Measurements from ENCODE around the gene VPS37B. TPM values are rescaled to one million over a fixed set of nuclear protein-coding genes. Genes with fewer than 3 reads are reported as not detected.

The VPS37B gene
- total RNA-seq, 1 donor from 2014 or later: 83.9 TPM

DNA sequence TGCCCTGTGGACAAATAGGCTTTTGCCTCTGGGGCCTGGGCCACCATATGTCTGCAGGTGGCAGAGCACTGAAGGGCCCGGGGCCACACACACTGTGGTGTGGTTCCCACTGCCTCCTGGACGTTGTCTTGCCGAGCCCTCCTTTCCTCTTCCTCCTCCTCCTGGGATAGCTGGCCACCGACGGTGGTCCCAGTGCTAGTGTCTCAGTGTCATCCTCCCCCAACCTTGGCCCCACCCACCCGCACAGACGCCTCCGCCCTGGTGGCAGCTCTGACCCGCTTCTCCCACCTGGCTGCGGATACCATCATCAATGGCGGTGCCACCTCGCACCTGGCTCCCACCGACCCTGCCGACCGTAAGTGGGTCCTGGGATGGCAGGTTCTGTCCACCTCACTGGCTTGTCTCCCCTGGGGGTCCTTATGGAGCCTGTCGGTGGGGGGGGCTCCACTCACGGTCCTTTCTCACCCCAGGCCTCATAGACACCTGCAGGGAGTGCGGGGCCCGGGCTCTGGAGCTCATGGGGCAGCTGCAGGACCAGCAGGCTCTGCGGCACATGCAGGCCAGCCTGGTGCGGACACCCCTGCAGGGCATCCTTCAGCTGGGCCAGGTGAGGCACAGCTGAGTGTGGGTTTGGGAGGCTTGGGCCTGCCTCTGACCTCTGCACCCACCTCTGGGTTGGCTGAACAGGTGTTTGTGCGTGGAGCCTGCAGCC is 37.2 kb downstream of the VPS37B start:
- DNase-seq (ENCODE audit: low read depth): no peak
- TF ChIP-seq, protein P1, sequence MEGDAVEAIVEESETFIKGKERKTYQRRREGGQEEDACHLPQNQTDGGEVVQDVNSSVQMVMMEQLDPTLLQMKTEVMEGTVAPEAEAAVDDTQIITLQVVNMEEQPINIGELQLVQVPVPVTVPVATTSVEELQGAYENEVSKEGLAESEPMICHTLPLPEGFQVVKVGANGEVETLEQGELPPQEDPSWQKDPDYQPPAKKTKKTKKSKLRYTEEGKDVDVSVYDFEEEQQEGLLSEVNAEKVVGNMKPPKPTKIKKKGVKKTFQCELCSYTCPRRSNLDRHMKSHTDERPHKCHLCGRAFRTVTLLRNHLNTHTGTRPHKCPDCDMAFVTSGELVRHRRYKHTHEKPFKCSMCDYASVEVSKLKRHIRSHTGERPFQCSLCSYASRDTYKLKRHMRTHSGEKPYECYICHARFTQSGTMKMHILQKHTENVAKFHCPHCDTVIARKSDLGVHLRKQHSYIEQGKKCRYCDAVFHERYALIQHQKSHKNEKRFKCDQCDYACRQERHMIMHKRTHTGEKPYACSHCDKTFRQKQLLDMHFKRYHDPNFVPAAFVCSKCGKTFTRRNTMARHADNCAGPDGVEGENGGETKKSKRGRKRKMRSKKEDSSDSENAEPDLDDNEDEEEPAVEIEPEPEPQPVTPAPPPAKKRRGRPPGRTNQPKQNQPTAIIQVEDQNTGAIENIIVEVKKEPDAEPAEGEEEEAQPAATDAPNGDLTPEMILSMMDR (IDR thresholded peaks at IDR 0.05; ENCODE audit: insufficient read depth, low read length, poor library complexity, severe bottlenecking): no peak

DNA sequence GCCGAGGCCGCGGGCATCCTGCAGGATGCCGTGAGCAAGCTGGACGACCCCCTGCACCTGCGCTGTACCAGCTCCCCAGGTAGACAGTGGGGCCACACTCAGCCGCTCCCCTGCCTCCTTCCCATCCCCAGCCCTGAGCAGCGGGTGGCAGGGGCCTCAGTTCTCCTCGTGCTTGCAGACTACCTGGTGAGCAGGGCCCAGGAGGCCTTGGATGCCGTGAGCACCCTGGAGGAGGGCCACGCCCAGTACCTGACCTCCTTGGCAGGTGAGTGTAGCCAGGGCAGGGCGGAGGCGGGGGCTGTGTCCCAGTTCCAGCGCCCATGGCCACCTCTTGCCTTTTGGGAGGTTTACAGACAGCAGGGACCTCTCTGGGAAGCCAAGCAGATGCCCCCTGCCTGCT is 37.8 kb downstream of the VPS37B start:
- TF ChIP-seq, protein P1 (IDR thresholded peaks at IDR 0.05; ENCODE audit: insufficient read depth, low read length, poor library complexity, severe bottlenecking): no peak
- no peak overlapping the region for H3K4me3 ChIP-seq (ENCODE audit: low read depth, low read length)
- H3K36me3 ChIP-seq (ENCODE audit: control insufficient read depth, insufficient read depth, low read length): no peaks in the 10 kb centered on the region
- H3K27me3 ChIP-seq (ENCODE audit: control insufficient read depth, insufficient read depth, low read length): no peaks in the 10 kb centered on the region
- DNase-seq (ENCODE audit: low read depth): no peak

More for the DNA sequence above, 37.2 kb downstream of the VPS37B start:
- no peaks in the 10 kb centered on the region for H3K36me3 ChIP-seq (ENCODE audit: control insufficient read depth, insufficient read depth, low read length)
- H3K27me3 ChIP-seq (ENCODE audit: control insufficient read depth, insufficient read depth, low read length): no peaks in the 10 kb centered on the region
- H3K4me3 ChIP-seq (ENCODE audit: low read depth, low read length): no peak overlapping the region

DNA sequence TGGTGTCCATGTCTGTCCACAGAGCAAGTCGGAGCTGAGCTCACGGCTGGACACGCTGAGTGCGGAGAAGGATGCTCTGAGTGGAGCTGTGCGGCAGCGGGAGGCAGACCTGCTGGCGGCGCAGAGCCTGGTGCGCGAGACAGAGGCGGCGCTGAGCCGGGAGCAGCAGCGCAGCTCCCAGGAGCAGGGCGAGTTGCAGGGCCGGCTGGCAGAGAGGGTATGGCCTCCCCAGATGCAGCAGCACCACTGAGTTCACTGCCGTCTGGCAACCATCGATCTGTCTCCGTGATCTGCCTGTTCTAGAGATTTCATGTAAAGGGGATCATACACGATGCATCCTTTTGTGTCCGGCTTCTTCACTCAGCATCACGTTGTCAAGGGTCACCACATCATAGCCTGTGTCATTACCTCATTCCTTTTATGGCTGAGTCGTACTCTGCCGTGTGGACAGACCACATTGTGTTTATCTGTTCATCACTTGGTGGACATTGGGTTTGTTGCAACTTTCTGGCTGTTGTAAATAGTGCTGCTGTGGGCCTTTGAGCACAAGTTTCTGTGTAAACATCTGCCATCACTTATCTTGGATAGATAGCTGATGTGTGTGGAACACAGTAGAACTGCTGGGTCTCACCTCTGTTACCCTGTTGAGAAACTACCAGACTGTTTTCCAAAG is 38.8 kb downstream of the VPS37B start:
- H3K36me3 ChIP-seq (ENCODE audit: control insufficient read depth, insufficient read depth, low read length): peaks cover 1% of the 10 kb centered on the region
- no peak overlapping the region for H3K4me3 ChIP-seq (ENCODE audit: low read depth, low read length)
- DNase-seq (ENCODE audit: low read depth): no peak
- no peaks in the 10 kb centered on the region for H3K27me3 ChIP-seq (ENCODE audit: control insufficient read depth, insufficient read depth, low read length)
- TF ChIP-seq, protein P1 (IDR thresholded peaks at IDR 0.05; ENCODE audit: insufficient read depth, low read length, poor library complexity, severe bottlenecking): no peak

DNA sequence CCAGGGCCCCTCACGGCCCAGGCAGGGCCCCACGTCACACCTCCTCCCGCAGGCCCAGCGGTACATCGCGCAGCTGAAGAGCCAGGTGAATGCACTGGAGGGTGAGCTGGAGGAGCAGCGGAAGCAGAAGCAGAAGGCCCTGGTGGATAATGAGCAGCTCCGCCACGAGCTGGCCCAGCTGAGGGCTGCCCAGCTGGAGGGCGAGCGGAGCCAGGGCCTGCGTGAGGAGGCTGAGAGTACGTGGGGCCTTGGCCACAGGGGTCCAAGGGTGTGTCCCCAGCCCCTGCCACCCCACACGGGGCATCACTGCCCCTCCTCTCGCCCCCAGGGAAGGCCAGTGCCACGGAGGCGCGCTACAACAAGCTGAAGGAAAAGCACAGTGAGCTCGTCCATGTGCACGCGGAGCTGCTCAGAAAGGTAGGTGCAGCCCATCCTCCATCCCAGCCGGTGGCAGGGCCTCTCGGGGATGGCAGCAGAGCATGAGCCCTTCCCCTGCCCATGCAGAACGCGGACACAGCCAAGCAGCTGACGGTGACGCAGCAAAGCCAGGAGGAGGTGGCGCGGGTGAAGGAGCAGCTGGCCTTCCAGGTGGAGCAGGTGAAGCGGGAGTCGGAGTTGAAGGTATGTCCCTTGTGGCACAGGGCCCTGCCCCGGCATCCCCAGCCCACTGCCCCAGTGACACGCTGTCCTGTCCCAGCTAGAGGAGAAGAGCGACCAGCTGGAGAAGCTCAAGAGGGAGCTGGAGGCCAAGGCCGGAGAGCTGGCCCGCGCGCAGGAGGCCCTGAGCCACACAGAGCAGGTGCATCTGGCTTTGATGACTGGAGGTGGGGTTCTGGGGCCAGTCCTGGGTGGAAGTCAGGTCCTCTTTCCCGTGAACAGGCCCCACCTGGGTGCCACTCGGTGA is 39.7 kb downstream of the VPS37B start:
- peaks cover 1% of the 10 kb centered on the region for H3K36me3 ChIP-seq (ENCODE audit: control insufficient read depth, insufficient read depth, low read length)
- H3K4me3 ChIP-seq (ENCODE audit: low read depth, low read length): no peak overlapping the region
- DNase-seq (ENCODE audit: low read depth): no peak
- no peaks in the 10 kb centered on the region for H3K27me3 ChIP-seq (ENCODE audit: control insufficient read depth, insufficient read depth, low read length)
- TF ChIP-seq, protein P1 (IDR thresholded peaks at IDR 0.05; ENCODE audit: insufficient read depth, low read length, poor library complexity, severe bottlenecking): no peak

DNA sequence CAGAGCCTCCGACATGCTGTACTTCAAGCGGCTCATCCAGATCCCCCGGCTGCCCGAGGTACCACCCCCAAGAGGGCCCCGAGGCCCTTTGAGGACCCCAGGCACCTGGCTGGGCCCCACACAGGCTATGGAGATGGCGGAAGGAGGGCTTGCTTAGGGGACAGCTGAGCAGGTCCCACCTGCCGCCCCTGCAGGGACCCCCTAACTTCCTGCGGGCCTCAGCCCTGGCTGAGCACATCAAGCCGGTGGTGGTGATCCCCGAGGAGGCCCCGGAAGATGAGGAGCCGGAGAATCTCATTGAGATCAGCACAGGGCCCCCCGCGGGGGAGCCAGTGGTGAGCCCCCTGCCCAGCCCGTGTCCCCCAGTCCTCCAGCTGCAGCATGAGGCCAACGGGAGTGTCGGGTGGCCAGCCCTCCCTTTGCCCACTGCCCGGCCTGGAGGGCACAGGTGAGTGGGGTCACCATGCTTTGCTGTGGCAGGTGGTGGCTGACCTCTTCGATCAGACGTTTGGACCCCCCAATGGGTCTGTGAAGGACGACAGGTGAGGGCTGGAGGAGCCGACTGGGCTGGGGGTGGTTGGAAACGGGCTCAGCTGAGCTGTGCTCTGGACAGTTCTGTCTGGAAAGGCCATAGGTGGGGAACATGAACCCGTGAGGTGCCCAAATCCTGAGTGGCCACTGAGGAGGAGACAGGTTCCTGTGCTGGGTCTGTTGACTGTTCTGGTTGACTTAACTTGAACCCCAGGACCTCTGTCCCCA is 40.7 kb downstream of the VPS37B start:
- Histone ChIP-seq H3K4me3 (ENCODE audit: low read depth, low read length) (no peak overlapping the region), H3K36me3 (ENCODE audit: control insufficient read depth, insufficient read depth, low read length) (peaks cover 1% of the 10 kb centered on the region), H3K27me3 (ENCODE audit: control insufficient read depth, insufficient read depth, low read length) (no peaks in the 10 kb centered on the region)
- no peak for DNase-seq (ENCODE audit: low read depth)
- TF ChIP-seq, protein P1 (IDR thresholded peaks at IDR 0.05; ENCODE audit: insufficient read depth, low read length, poor library complexity, severe bottlenecking): no peak

All from kidney epithelial cell (primary cell).